HG03066 (cell line): ENCODE measurements around the gene POU2AF2.

Source experiments
- ATAC-seq: cut with Tn5 transposase; IDR thresholded peaks from one replicate; pipeline ENCODE4 v1.9.1; 2021; ENCODE audit warnings: low read depth; ENCODE audit not compliant: unreplicated experiment

The POU2AF2 gene

GRCh38 chr11:111327908-111328624 is 82.5 kb downstream of the POU2AF2 start:
- ATAC-seq = no peak

DNA sequence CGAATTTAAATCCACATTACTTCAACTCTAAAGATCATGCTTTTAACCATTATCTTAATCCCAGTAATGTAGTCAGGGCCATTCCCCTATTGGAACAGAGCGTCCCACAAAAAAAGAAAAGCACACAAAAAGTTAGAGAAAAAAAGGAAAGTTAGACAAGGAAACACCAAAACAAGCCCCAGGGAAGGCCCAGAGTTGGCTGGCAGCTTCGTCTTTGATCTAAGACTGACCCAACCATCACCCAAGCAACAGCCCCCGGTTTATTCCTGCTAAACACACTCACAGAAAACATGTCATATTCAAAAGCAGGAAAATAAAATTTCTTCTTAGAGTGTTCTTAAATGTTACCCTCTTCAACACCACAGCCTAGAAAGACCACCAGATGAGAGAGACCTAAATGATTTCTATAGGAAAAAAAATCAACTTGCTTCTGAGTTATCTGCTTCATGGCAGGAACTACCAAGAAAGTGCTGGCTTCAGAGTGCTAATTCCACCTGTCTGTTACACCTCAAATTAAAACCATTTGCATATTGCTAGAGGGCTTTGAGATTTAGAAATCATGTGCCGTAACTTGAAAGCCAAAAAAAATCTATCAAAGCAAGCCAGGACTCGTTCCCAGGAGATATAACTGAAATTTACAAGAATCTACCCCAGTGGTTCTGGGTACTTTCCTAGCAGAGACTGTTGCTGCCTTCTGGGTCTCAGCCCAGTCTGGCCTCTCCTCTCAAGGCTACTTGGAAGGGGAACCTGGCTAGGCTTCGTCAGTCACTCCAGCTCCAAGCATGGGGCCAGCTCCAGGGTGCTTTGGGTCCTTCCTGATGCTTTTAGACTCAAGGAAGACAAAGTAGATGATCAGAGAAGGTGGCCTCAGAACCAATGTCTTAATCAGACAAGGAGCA is 84.0 kb downstream of the POU2AF2 start:
- no peak for ATAC-seq

GRCh38 chr11:111330234-111330893 is 84.8 kb downstream of the POU2AF2 start:
- ATAC-seq = no peak

DNA sequence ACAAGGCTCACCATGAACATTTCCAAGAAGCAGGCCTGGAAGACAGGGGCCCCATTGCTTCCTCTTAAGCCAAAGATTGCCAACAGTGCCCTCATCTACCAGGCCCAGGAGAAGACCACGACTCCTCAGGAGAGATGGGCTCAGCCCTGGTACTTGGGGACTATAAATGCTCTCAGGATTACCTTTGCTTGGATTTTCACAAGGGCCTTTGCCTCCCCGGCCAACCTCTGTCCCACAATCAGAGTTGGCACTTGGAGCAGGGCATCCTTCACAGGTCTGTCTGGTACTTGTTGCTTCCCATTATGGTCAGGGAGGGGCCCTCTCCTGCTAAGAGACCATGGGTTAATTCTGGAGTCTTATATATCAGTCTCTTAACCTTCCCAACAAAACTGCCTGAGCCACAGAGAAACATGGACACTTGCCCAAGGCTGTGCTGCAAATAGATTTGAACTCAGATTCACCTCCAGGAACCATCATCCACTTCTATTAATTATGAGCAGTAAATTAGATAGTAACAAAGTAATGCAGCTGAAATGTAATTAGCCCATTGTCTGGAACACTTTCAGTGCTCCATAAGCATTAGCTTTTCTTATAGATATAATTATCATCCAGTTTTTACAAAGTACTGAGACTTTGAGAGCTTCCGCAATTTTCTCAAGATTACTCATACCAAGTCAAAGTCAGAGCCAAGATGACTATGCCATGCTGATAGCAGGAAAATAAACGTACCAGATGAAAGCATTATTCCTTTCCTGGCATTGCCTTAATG is 86.4 kb downstream of the POU2AF2 start:
- ATAC-seq = no peak

DNA sequence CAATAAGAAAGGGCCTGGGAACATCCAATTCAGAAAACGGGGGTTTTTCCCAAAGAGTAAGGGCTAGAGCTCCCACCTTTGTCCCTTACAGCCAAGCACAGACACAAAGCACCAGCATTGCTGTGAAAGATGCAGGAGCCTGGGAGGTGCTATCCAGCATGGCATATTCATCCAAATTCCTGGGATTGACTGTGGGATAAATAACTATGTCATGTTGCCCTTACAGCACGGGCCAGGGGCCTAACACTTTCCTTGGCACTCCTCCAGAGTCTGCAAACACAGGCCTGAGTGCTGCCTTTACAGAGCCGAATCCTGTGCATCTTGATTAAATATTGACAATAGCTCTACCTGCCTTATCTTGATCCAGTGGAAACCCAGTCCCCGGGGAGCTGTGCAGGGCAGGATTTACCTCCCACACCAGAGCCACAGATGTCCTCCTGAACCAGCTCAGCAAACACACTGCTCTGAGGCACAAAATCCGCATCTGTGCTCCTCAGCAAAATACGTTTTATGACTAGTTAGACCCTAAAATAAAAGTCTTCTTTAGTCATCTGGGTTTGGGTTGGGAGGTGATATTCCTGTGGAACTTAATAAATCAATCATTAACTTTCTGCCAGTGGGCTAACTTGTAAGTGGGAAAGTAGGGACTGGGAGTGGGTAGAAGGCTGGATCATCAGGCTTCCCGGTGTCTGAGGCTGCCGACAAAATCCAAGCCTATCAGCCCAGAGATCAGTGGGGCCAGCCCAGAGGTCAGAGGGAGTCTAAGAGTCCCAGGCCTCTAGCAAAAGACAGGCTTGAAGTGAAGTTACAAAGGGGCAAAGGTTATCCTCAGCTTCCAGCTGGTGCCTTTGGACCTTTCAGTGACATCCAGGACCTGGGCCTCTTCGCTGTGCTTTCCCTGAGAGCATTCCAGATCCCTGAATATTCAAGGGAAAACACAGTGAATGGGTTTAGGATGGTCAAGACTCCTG is 89.3 kb downstream of the POU2AF2 start:
- ATAC-seq = no peak

GRCh38 chr11:111335549-111335948 is 90.0 kb downstream of the POU2AF2 start:
- ATAC-seq = no peak
